ENCODE measurements around the gene MAML3. TPM values are rescaled to one million over a fixed set of nuclear protein-coding genes. Genes with fewer than 3 reads are reported as not detected.

Gene MAML3
- total RNA-seq, 1 experiment from 2014 or later = 0.06 TPM

- no peak for DNase-seq (ENCODE audit: low read depth)
Observed at GRCh38 chr4:140156529-140157171, 2.7 kb upstream of the MAML3 start.

GRCh38 chr4:140154572-140154891 is 548 bp upstream of the MAML3 start:
- no peak for DNase-seq (ENCODE audit: low read depth)

- DNase-seq (ENCODE audit: low read depth) = no peak
Observed at GRCh38 chr4:140153419-140153717, 616 bp downstream of the MAML3 start.

- peak; percentile 12 for DNase-seq (ENCODE audit: low read depth)
Observed at GRCh38 chr4:140152751-140153418, 1.1 kb downstream of the MAML3 start.

GRCh38 chr4:140152013-140152703 is 1.8 kb downstream of the MAML3 start:
- DNase-seq (ENCODE audit: low read depth) = no peak

GRCh38 chr4:140151699-140152012 is 2.3 kb downstream of the MAML3 start:
- peak; percentile 31 for DNase-seq (ENCODE audit: low read depth)

GRCh38 chr4:140150886-140151698 is 2.9 kb downstream of the MAML3 start:
- peak; percentile 58 for DNase-seq (ENCODE audit: low read depth)

- DNase-seq (ENCODE audit: low read depth) = no peak
Observed at GRCh38 chr4:140150636-140150885, 3.4 kb downstream of the MAML3 start.

GRCh38 chr4:140149846-140150635 is 3.9 kb downstream of the MAML3 start:
- peak; percentile 18 for DNase-seq (ENCODE audit: low read depth)

GRCh38 chr4:140144050-140144449 is 9.9 kb downstream of the MAML3 start:
- no peak for DNase-seq (ENCODE audit: low read depth)

GRCh38 chr4:140141210-140141835 is 12.7 kb downstream of the MAML3 start:
- DNase-seq (ENCODE audit: low read depth) = no peak

- DNase-seq (ENCODE audit: low read depth) = no peak
Observed at GRCh38 chr4:140140566-140140965, 13.4 kb downstream of the MAML3 start.

- DNase-seq (ENCODE audit: low read depth) = no peak
Observed at GRCh38 chr4:140138428-140138827, 15.6 kb downstream of the MAML3 start.

GRCh38 chr4:140137671-140138070 is 16.3 kb downstream of the MAML3 start:
- DNase-seq (ENCODE audit: low read depth) = no peak

GRCh38 chr4:140136509-140136908 is 17.5 kb downstream of the MAML3 start:
- DNase-seq (ENCODE audit: low read depth) = peak; percentile 41

GRCh38 chr4:140135529-140136088 is 18.4 kb downstream of the MAML3 start:
- DNase-seq (ENCODE audit: low read depth) = peak; percentile 39

GRCh38 chr4:140134746-140135425 is 19.1 kb downstream of the MAML3 start:
- no peak for DNase-seq (ENCODE audit: low read depth)

GRCh38 chr4:140133576-140133975 is 20.4 kb downstream of the MAML3 start:
- no peak for DNase-seq (ENCODE audit: low read depth)

GRCh38 chr4:140131675-140132229 is 22.2 kb downstream of the MAML3 start:
- no peak for DNase-seq (ENCODE audit: low read depth)

GRCh38 chr4:140130677-140131076 is 23.3 kb downstream of the MAML3 start:
- no peak for DNase-seq (ENCODE audit: low read depth)

Measured in LHCN-M2 (cell line).